ENCODE results near the gene KRT6B.

KRT6B gene

GRCh38 chr12:52407918-52408317 lies 44.0 kb downstream of the KRT6B start:
- DNase-seq = no peak

DNA sequence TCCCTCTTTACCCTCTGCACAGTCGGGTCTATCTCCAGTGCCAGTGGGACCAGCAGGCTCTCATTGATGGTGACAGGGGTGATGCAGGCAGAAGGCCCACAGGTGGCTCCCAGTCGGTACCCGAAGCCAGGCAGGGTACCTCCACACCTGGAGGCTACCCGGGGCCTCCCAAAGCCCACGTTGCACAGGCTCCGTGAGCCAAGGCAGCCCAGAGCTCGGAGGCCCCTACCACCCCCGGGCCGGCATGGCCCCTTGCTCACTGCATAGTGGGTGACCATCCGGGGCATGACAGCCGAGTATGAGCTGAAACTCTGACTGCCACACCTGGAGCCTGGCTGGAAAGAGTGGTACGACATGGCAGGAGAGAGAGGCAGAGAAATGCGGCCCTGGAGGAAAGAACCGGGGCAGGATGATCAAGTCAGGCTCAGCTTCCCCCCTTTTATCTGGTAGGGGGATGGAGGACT lies 46.0 kb downstream of the KRT6B start, which contains the start of gene KRT82:
TSS of gene KRT82 (minus strand) at position 414 of the 464 bp plus-strand sequence. CDS start at position 356, 58 bp downstream.
- DNase-seq = no peak

- no peak for DNase-seq
These were observed 47.0 kb downstream of the KRT6B start for GRCh38 chr12:52404951-52405350.

DNA sequence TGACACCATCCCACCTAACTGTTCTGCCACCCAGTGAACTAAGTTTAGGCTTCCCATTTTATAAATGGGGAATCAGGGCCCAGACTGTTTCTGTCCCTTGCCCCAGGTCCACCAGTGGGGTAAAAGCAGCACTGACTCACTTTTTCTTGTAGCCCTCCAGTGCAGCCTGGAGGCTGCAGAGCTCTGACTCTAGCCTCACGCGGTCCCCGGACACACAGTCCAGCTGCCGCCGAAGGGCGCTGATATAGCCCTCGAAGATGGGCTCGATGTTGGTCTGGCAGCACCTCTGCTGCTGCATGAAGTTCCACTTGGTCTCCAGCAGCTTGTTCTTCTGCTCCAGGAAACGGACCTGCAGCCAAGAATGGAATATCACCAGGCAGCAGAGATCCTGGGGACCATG lies 48.4 kb downstream of the KRT6B start:
- no peak for DNase-seq

DNA sequence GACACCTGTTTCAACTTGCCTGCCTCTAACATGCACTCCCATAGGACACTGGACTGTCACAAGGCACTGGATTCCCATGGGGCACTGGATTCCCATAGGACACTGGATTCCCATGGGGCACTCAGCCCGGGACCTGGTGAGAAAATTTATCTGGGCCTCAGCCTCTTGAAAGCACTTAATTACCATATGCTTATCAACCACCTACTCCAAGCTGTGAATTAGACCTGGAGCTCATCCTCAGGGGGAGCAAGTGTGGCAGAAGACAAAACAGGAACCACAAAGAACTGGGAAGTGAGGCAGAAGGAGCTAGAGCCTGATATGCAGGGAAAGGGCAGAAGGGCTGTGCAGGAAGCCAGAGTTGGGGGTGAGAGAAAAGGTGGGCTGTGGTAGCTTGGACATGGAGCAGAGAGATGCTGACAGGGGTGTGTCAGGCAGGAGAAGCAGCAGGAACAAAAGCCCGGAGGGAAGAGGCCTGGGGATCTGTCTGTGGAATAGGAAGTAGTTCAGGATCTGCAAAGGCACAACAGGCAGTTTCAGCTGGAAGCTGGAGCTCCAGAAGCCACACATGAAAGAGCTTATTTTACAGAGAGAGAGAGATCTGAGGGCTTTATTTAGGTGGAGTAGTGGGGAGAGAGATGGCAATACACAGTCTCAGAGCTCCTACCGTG lies 48.9 kb downstream of the KRT6B start:
- no peak for DNase-seq

DNA sequence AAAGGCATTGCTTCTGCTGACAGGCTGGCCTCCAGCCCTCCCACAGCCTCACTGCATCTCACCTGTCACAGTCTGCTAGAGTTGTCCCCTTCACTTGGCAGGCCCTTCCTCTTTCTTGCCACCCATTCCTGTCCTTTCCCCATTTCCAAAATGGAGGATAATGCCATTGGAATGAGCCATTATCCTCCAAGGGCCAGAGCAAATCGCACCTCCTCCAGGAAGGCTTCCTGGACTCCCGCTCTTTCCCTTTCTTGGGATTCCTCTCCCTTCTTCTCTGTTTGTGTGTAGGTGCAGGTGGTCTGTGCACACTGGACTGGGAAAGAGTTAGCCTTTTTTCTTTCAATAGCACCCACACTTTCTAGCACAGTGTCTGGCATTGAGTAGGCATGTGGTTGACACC lies 49.6 kb downstream of the KRT6B start:
- no peak for DNase-seq

DNA sequence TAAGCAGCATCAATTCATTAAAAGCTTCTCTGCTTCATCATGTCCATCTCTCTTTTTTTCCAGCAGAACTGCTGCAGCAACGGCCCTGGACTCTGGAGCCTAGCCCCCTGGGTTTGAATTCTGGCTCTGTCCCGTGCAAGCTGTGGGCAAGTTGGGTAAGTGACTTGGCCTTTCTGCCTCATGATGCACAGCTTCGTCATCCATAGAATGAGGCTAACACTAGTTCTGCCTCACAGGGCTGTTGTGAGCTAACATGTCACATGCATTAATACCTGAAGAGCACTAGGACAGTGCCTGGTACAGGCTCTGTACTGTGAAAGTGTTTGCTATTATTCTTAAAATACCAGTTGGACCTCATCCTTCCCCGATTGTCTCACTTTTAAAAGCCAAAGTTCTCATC lies 50.0 kb downstream of the KRT6B start:
- DNase-seq = no peak

GRCh38 chr12:52401526-52401925 lies 50.4 kb downstream of the KRT6B start:
- DNase-seq = no peak

- DNase-seq = no peak
These were observed 51.0 kb downstream of the KRT6B start for GRCh38 chr12:52400906-52401305.

- DNase-seq = no peak
These were observed 52.2 kb downstream of the KRT6B start for GRCh38 chr12:52399756-52400155.

DNA sequence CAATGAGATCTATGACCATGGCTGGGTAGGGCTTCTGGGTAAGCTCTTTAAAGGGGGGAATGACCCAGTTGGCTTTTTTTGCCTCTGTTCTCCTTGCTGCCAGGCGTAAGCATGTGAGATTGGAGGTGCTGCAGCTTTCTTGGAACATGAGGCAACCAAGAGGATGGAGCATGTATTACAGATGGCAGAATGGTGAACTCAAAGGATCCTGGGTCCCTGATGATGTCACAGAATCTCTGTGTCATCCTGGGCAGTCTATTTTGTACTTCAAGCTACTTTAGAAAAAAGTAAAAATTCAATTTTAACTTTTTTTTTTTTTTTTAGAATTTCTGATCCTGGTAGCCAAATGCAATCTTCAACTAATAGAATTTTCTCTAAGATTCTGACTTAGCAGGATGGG lies 53.8 kb downstream of the KRT6B start:
- DNase-seq = no peak

DNA sequence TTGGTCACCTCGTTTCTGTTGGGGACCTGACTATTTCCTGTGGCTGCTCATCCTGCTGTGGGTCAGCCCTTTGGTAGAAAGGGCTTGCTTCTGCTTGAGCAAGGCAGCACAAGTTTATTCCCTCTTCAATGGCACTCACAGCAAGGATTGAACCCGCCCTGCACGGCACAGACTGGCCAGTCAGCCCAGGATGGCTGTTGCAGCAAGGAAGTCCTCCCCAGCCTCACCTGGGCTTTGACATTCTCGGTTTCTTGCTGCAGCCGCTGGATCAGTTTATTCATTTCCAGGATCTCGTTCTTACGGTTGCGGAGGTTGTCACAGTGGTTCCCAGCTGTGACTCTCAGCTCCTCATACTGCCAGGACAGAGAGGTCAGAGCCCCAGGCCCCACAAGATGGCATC lies 55.3 kb downstream of the KRT6B start:
- DNase-seq = no peak
